NCI-H748 (cell line): ENCODE data around the gene TPK1.
A peak's percentile ranks its signal among the peaks of the same experiment; 100 is the strongest.
"Not testable (repeated sequence)": the region's sequence is repeated elsewhere in the genome, so short reads cannot be mapped to it uniquely, and the experiment has no call there.

Experiments
- DNase-seq: peaks from one replicate; lab custom pipeline; 2025; ENCODE audit not compliant: unreplicated experiment; lab: John Stamatoyannopoulos, UW

Gene TPK1

DNA sequence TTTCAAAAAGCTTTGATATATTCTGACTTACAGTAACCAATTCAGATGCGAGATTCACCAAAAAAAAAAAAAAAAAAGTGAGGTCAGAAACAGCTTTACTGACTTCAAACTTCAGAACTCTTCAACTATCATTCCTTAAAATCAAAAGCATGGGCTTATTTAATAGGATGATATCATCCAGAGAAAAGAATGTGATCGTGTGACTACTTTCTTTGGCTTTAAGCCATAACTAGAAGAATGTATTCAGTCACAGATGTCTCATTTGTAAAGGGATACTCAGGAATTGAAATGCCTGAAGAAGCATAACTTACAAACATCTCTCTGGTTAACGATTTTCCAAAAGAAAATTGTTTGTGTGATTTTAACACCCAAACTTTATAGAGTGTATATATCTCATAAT, 11.5 kb downstream of the TPK1 start:
- DNase-seq, result no peak

GRCh38 chr7:144822223-144822622, 13.6 kb downstream of the TPK1 start:
- peak; percentile 11 for DNase-seq

- no peak for DNase-seq
Measured at GRCh38 chr7:144821067-144821466, 14.8 kb downstream of the TPK1 start.

DNA sequence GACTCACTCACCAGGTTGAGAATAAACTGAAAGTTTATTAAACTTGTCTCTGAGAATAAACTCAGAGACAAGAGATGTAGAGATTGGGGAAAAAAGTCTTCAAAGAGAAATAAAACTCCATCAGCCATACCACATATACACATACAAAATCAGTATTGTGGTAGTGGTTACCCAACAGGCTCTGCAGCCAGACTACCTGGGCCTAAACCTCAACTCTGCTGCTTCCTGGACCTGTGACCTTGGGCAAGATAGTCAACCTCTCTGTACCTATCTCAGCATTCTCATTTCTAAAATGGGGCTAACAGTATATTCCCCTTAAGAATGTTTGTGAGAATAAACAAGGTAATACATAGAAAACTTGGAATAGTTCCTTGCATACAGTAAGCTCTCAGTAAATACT, 15.3 kb downstream of the TPK1 start:
- no peak for DNase-seq

DNA sequence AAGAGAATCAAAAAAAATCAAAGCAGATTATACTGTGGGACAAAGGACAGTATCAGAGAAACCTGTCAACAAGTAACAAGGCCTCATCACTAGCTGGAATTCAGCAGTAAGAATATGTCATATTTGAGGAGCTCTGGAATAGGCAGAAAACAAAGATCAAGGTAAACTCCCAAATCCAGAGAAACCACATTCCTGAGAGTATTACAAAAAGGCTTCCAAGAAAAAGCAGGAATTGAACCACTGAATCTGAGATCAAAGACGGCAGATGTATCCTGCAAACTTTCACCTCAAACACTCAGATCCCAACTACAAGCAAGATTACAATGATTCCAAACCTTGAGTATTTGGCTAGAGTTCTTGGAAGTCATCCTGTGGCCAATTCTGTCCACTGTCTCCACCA, 16.3 kb downstream of the TPK1 start:
- no peak for DNase-seq

GRCh38 chr7:144818511-144818910, 17.3 kb downstream of the TPK1 start:
- DNase-seq, result no peak

DNA sequence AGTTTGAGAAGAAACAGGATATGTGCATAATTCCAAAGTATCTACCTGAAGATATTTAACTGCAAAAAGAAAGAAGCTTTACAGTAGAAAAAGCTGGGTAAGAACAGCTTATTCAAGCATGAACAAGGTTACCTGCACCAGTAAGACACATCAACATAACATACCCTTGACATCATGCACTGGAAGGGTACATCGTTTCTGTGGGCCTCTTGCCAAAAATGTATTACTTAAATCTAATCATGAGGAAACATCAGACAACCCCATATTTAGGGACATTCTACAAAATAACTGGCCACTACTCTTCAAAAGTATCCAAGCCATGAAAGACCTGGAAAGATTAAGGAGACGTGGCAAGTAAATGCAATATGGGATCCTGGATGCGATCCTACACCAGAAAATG, 18.9 kb downstream of the TPK1 start:
- DNase-seq, result no peak

DNA sequence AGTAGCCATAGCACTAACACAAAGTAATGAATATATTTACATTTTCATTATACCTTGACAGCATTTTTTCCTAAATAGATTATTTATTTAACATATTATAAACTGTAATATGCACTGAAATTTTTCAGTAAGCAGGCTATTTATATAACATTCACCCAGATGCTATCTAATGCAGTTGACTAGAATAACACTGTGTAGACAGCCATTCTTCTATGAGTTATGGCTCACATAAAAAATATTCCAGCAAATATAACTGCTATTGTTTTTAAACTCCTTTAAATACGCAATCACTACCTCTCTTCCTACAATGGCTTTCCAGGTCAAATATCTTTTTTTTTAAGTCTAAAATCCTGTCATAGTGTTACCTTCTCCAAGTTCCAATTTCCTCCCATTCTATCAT, 21.6 kb downstream of the TPK1 start:
- DNase-seq, result no peak

GRCh38 chr7:144812379-144813283, 23.2 kb downstream of the TPK1 start:
- no peak for DNase-seq

DNA sequence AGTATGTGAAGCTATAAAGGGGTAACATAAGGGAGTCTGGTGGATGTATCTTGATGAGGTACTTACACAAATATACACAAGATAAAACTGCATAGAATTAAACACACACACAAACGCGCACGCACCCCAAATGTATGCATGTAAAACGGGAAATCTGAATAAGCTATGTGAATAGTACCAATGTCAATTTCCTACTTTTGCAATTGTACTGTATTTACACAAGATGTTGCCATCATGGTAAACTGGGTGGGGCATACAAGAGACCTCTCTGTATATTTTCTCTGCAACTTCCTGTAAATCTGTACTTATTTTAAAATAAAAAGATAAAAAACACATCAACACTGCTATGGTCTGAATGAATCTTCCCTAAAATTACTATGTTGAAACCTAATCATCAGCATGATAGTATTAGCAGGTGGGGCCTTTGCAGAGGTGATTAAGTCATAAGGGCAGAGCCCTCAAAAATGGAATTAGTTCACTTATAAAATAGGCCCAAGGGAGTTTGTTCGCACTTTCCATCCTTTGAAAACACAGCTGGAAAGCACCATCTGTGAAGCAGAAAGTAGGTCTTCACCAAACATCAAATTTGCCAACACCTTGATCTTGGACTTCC, 30.1 kb downstream of the TPK1 start:
- no peak for DNase-seq

GRCh38 chr7:144800678-144801436, 35.0 kb downstream of the TPK1 start:
- DNase-seq, result not testable (repeated sequence)

DNA sequence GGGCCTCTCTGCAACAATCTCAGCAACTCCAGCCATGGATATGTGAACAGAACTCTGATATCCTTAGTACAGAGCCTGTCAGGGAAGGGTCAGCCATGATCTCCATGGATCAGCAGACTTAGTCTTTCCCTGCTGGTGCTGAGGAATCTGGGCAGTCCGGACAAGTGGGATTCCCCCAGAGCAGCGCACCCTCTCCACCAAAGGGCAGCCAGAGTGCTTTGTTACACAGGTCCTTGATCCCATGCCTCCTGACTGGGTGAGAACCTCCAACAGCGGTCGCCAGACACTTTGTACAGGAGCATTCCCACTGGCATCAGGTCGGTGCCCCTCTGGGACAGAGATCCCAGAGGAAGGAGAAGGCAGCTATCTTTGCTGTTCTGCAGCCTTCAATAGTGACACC, 38.9 kb downstream of the TPK1 start:
- DNase-seq, result no peak

GRCh38 chr7:144792050-144792449, 43.8 kb downstream of the TPK1 start:
- no peak for DNase-seq

- no peak for DNase-seq
Measured at GRCh38 chr7:144791488-144791887, 44.4 kb downstream of the TPK1 start.

DNA sequence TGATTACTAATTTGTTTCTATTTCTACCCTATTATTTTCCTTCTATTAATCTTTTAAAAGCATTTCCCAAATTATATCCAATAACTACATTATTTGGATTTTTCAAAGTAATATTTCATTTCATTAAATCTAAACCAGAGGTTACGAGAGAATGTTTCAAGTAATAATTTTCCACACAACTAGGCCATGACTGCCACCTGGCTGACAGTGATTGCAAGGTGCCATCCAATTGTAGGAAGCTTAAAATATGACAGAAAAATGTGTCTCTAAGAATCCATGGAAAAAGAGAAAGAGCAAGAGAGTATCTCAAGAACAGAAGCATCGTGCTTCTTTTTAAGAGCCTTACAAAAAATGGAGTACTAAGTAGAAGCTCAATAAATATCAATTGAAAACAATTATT, 48.7 kb downstream of the TPK1 start:
- DNase-seq, result peak; percentile 10

DNA sequence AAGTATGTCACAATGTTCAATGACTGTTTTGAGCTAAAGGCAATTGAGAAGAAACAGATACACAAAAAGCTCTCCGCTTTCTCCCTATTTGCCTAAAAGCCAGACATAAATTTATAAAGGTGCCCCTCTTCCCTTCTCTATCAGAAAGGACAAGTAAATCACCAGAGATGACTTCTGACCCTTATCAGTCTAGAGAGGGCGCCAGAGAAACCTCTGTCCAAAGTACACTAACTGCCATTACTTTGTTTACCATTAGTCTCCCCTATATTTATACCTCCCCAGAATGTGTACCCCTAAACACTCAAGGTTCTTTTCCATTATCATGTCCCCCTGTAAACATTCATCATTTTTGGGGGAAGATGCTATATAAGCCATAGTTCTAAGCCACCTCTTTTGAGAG, 49.3 kb downstream of the TPK1 start:
- DNase-seq, result no peak

- no peak for DNase-seq
Measured at GRCh38 chr7:144786079-144786478, 49.8 kb downstream of the TPK1 start.

DNA sequence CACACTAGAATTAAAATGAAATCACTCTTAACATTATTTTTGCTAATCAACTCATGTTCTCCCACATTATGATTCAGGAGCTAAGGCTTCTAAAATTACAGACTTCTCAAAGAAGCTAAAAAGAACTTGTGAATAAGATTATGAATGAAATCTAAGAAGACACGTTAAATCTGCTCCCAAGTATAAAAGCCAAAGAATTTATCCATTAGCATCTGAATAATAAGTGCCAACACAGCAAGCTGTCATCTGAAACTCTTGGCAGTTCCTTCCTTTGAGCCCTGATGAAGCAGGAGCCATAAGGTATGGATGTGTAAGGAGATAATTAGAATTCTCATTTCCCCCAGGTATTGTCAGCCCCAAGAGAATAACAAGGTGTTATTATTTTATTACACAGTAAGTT, 50.3 kb downstream of the TPK1 start:
- no peak for DNase-seq

- DNase-seq, result no peak
Measured at GRCh38 chr7:144784943-144785342, 50.9 kb downstream of the TPK1 start.

DNA sequence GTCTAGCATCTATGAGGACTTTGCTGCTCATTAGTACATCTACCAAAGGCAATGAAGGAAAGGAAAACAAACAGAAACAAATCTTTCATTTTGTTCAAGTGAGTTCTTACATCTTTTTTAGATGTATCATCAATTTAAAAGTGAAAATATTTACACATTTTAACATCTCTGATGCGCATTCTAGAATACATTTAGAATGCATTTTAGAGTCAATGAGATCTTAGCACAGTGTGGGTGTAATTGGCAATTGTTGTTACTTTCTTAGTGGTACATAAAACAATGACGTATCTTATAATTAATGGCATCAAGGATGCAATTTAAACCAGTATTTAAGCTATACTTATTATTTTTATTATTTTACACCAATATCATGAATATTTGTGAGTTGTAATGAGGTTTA, 51.4 kb downstream of the TPK1 start:
- no peak for DNase-seq

DNA sequence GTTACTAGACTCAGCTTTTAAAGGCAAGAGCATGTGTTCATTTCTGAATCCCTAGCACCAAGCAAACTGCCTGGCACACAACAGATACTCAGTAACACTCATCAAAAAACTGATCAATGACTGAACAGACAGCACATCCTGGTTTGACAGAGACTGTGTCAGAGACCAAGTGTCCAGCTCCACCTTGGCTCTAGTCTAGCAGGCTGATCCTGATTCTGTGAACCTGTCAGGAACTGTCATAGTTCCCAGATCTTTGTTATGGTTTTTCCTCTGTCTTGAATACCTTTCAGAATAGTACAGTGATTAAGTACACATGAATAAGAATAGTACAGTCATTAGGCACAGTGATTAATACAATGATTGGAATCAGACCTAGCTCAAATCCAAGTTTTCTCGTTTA, 53.0 kb downstream of the TPK1 start:
- no peak for DNase-seq

GRCh38 chr7:144780071-144780608, 55.7 kb downstream of the TPK1 start:
- no peak for DNase-seq
